ENCODE data around the gene PSEN2. TPM values are rescaled to one million over a fixed set of nuclear protein-coding genes. Genes with fewer than 3 reads are reported as not detected.

PSEN2 gene
- total RNA-seq, 1 experiment from 2014 or later = 24.2 TPM

DNA sequence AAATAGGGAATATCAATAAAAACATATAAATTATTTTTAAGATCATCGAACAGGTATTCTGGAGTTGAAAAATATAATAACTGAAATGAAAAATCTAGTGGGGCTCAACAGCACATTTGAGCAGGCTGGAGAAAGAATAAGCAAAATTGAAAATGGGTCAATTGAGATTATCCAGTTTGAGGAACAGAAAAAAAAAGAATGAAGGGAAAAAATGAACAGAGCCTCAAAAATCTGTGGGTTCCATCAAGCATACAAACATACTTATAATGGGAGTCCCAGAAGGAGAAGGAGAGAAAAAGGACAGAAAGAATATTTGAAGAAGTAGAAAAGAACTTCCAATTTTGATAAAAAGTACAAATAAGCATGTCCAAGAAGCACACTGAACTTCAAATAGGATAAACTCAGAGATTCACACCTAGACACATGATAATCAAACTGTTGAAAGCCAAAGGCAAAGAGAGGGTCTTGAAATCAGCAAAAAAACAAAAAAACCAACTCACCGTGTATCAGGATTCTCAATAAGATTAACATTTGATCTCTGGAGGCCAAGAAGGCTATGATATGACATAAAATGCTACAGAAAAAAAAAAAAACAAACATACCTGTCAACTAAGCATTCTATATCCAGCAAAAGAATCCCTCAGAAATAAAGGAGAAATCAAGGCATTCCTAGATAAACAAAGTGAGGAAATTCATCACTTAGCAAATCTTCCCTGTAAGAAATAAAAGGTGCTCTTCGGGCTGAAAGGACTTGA, 64.2 kb downstream of the PSEN2 start:
- no peak overlapping the region for H3K4me3 Mint-ChIP-seq (ENCODE audit: low read depth, unreplicated experiment)
- H3K27me3 Mint-ChIP-seq (ENCODE audit: unreplicated experiment) = no peaks in the 10 kb centered on the region
- CTCF ChIA-PET = no interaction called here
- H3K36me3 Mint-ChIP-seq (ENCODE audit: insufficient read depth, unreplicated experiment) = peaks cover 12% of the 10 kb centered on the region
- TF ChIP-seq CTCF (IDR thresholded peaks at IDR 0.05; ENCODE audit: unreplicated experiment) = no peak
- intact Hi-C loops (cut with micrococcal nuclease; ENCODE audit: unreplicated experiment) = no loop called here
- no peaks in the 10 kb centered on the region for H3K9me3 Mint-ChIP-seq (ENCODE audit: low read depth, unreplicated experiment)
- BruUV-seq (replicated peaks) = no TSS peak
- H3K27ac Mint-ChIP-seq (ENCODE audit: unreplicated experiment) = no peak overlapping the region
- DNase-seq = no peak
- peaks cover 8% of the 10 kb centered on the region for H3K4me1 Mint-ChIP-seq (ENCODE audit: low read depth, unreplicated experiment)

- H3K27me3 Mint-ChIP-seq (ENCODE audit: unreplicated experiment) = no peaks in the 10 kb centered on the region
- no peaks in the 10 kb centered on the region for H3K9me3 Mint-ChIP-seq (ENCODE audit: low read depth, unreplicated experiment)
- DNase-seq = no peak
- peaks cover 33% of the 10 kb centered on the region for H3K36me3 Mint-ChIP-seq (ENCODE audit: insufficient read depth, unreplicated experiment)
- peak overlapping the region; percentile 89 for H3K4me3 Mint-ChIP-seq (ENCODE audit: low read depth, unreplicated experiment)
- no TSS peak for BruUV-seq (replicated peaks)
- H3K4me1 Mint-ChIP-seq (ENCODE audit: low read depth, unreplicated experiment) = peaks cover 12% of the 10 kb centered on the region
- TF ChIP-seq CTCF (IDR thresholded peaks at IDR 0.05; ENCODE audit: unreplicated experiment) = no peak
- H3K27ac Mint-ChIP-seq (ENCODE audit: unreplicated experiment) = peak overlapping the region; percentile 71
- CTCF ChIA-PET = interaction anchor here (0.7 to 1.6 kb wide), 2 partner anchors 26 to 35 kb away, joined by 3 read pairs; no protein-coding TSS in a partner anchor
- intact Hi-C loops (cut with micrococcal nuclease; ENCODE audit: unreplicated experiment) = no loop called here
Observed at GRCh38 chr1:226937940-226938725, 67.7 kb downstream of the PSEN2 start.

DNA sequence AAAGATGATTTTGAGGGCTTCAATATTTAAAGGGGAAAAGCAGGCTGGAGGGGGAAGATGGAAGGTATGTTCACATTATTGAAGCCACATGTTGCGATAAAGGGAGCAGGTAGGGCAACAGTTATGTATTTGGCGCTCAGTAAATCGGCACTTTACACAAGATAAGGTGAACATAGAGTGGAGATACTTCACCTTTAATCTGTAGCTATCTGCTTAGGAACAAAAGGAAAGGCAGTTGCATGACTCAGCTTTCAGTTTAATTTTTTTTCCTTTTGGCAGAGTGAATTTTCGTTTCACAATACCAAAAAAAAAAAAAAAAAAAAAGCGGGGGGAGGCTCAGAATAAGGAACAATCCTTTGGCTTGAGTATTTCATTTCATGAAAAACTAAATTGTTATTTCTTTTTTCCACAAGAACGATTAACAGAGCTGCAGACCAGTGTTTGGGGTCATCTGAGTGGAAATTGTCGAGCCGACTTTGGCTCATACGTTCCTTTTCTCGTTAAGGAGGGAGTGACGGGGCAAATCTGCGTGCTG, 68.6 kb downstream of the PSEN2 start:
- no TSS peak for BruUV-seq (replicated peaks)
- H3K4me3 Mint-ChIP-seq (ENCODE audit: low read depth, unreplicated experiment) = peak overlapping the region; percentile 89
- CTCF ChIA-PET = interaction anchor here (0.7 kb wide), 4 partner anchors 34 to 142 kb away, joined by 3 to 8 read pairs (median 6); no protein-coding TSS in a partner anchor
- intact Hi-C loops (cut with micrococcal nuclease; ENCODE audit: unreplicated experiment) = no loop called here
- peak overlapping the region; percentile 71 for H3K27ac Mint-ChIP-seq (ENCODE audit: unreplicated experiment)
- no peaks in the 10 kb centered on the region for H3K9me3 Mint-ChIP-seq (ENCODE audit: low read depth, unreplicated experiment)
- peaks cover 21% of the 10 kb centered on the region for H3K4me1 Mint-ChIP-seq (ENCODE audit: low read depth, unreplicated experiment)
- TF ChIP-seq CTCF (IDR thresholded peaks at IDR 0.05; ENCODE audit: unreplicated experiment) = no peak
- no peaks in the 10 kb centered on the region for H3K27me3 Mint-ChIP-seq (ENCODE audit: unreplicated experiment)
- DNase-seq = no peak
- peaks cover 33% of the 10 kb centered on the region for H3K36me3 Mint-ChIP-seq (ENCODE audit: insufficient read depth, unreplicated experiment)

GRCh38 chr1:226939438-226940028, 69.1 kb downstream of the PSEN2 start:
- H3K4me3 Mint-ChIP-seq (ENCODE audit: low read depth, unreplicated experiment) = peak overlapping the region; percentile 89
- peak; percentile 58 for DNase-seq
- intact Hi-C loops (cut with micrococcal nuclease; ENCODE audit: unreplicated experiment) = no loop called here
- no peaks in the 10 kb centered on the region for H3K9me3 Mint-ChIP-seq (ENCODE audit: low read depth, unreplicated experiment)
- peak overlapping the region; percentile 71 for H3K27ac Mint-ChIP-seq (ENCODE audit: unreplicated experiment)
- TF ChIP-seq CTCF (IDR thresholded peaks at IDR 0.05; ENCODE audit: unreplicated experiment) = no peak
- peaks cover 36% of the 10 kb centered on the region for H3K36me3 Mint-ChIP-seq (ENCODE audit: insufficient read depth, unreplicated experiment)
- H3K4me1 Mint-ChIP-seq (ENCODE audit: low read depth, unreplicated experiment) = peaks cover 26% of the 10 kb centered on the region
- CTCF ChIA-PET = interaction anchor here (0.7 to 1.2 kb wide), 5 partner anchors 10 to 142 kb away, joined by 3 to 8 read pairs (median 6); no protein-coding TSS in a partner anchor
- H3K27me3 Mint-ChIP-seq (ENCODE audit: unreplicated experiment) = no peaks in the 10 kb centered on the region
- TSS peak; percentile 94 for BruUV-seq (replicated peaks)

All from Calu3 (cell line).